OCI-LY7 (cell line): ENCODE measurements around the gene DOK4. TPM values are rescaled to one million over a fixed set of nuclear protein-coding genes. Genes with fewer than 3 reads are reported as not detected.

Source experiments
- BruUV-seq: library from RNA; stranded (reverse); fragments of 400-500 nt; replicated peaks from 2 replicates; lab custom pipeline; 2021; lab: Mats Ljungman, UMichigan
- CTCF ChIA-PET: fragments of 300-600 bp; sonication (Branson Sonifier 250); formaldehyde crosslinking; loops from one replicate; lab custom pipeline; 2022; ENCODE audit warnings: antibody characterized with exemption; ENCODE audit not compliant: unreplicated experiment; lab: Charles Lee
- POLR2A ChIA-PET: fragments of 300-600 bp; sonication (Branson Sonifier 250); formaldehyde crosslinking; loops from one replicate; lab custom pipeline; 2022; ENCODE audit warnings: antibody characterized with exemption; lab: Charles Lee
- DNase-seq: peaks from one replicate; pipeline ENCODE4 v3.0.0-alpha.2; 2015; ENCODE audit warnings: low spot score
- H2AFZ ChIP-seq: fragments of 200-600 bp; sonication (generic), shearing (Covaris generic); 2 replicates; pipeline ENCODE4 v1.6.1; 2014; ENCODE audit warnings: mild to moderate bottlenecking, antibody characterized with exemption, low read length, moderate library complexity
- H3K27ac ChIP-seq: fragments of 200-600 bp; sonication (generic); 2 replicates; pipeline ENCODE4 v1.5.1; 2014; ENCODE audit warnings: mixed run types, low read depth, mild to moderate bottlenecking, moderate library complexity, low read length, inconsistent platforms; ENCODE audit not compliant: poor library complexity, severe bottlenecking
- H3K36me3 ChIP-seq: fragments of 200-600 bp; sonication (generic); 2 replicates; pipeline ENCODE4 v1.6.1; 2014; ENCODE audit warnings: mild to moderate bottlenecking, antibody characterized with exemption, low read length, moderate library complexity, mixed read lengths; ENCODE audit not compliant: insufficient read depth
- H3K4me1 ChIP-seq: fragments of 200-600 bp; sonication (generic); 2 replicates; pipeline ENCODE4 v1.5.1; 2014; ENCODE audit warnings: mild to moderate bottlenecking, low read length; ENCODE audit not compliant: insufficient read depth, poor library complexity, severe bottlenecking
- H3K4me2 ChIP-seq: fragments of 200-600 bp; sonication (generic); 2 replicates; pipeline ENCODE4 v1.6.1; 2014; ENCODE audit warnings: mild to moderate bottlenecking, low read length
- H3K4me3 ChIP-seq: fragments of 200-600 bp; sonication (generic); 2 replicates; pipeline ENCODE4 v1.5.1; 2014; ENCODE audit warnings: mild to moderate bottlenecking, low read depth, low read length; ENCODE audit not compliant: poor library complexity, severe bottlenecking
- H3K79me2 ChIP-seq: fragments of 200-600 bp; sonication (generic); 2 replicates; pipeline ENCODE4 v1.6.1; 2016; ENCODE audit warnings: low read depth, mild to moderate bottlenecking, low read length, moderate library complexity, mixed read lengths; ENCODE audit not compliant: insufficient read depth
- H3K9me2 ChIP-seq: fragments of 200-600 bp; sonication (generic); 2 replicates; pipeline ENCODE4 v1.6.1; 2016; ENCODE audit warnings: mild to moderate bottlenecking, low read length, mixed read lengths; ENCODE audit not compliant: insufficient read depth
- H3K9me3 ChIP-seq: fragments of 200-600 bp; sonication (generic); 2 replicates; pipeline ENCODE4 v1.6.1; 2014; ENCODE audit warnings: mild to moderate bottlenecking, mixed run types, low read length, mixed read lengths
- H4K20me1 ChIP-seq: fragments of 200-600 bp; sonication (generic); 2 replicates; pipeline ENCODE4 v1.6.1; 2014; ENCODE audit warnings: mild to moderate bottlenecking, antibody characterized with exemption, low read length, moderate library complexity, mixed read lengths; ENCODE audit not compliant: insufficient read depth
- CTCF ChIP-seq: fragments of 200-600 bp; sonication (generic); conservative IDR thresholded peaks from 2 replicates; pipeline ENCODE4 v1.5.1; 2014; ENCODE audit warnings: mild to moderate bottlenecking, antibody characterized with exemption, low read length, moderate library complexity, mixed read lengths
- EZH2phosphoT487 ChIP-seq: fragments of 200-600 bp; sonication (generic); IDR thresholded peaks from 2 replicates; pipeline ENCODE4 v1.6.1; 2018; ENCODE audit warnings: low read depth, borderline replicate concordance, mild to moderate bottlenecking, mixed run types, antibody characterized with exemption, low read length, moderate library complexity, mixed read lengths
- intact Hi-C: fragments of 100-400 bp; cut with micrococcal nuclease; formaldehyde crosslinking; loops from one replicate; pipeline ENCODE4 v1.10.0; 2022; ENCODE audit not compliant: unreplicated experiment
- total RNA-seq, 2 experiments: library from RNA; depleted of rRNA in 1 of 2; stranded (reverse); fragments of >200 nt in 1 of 2; shearing (Covaris generic) in 1 of 2; gene quantifications; 2 replicates each; pipeline ENCODE4 v1.2.3, GENCODE V29; 2014 to 2022

Gene DOK4
- total RNA-seq, 2 experiments from 2014 or later: 0.09 to 1.0 TPM

- Histone ChIP-seq H3K4me1 (peaks cover 57% of the 10 kb centered on the region), H3K9me2 (no peaks in the 10 kb centered on the region), H3K36me3 (no peaks in the 10 kb centered on the region), H3K4me3 (no peak overlapping the region), H2AFZ (no peak overlapping the region), H3K27ac (no peak overlapping the region), H4K20me1 (no peaks in the 10 kb centered on the region), H3K9me3 (no peaks in the 10 kb centered on the region), H3K4me2 (no peak overlapping the region), H3K79me2 (no peaks in the 10 kb centered on the region)
- CTCF ChIA-PET: no interaction called here
- DNase-seq: no peak
- POLR2A ChIA-PET: interaction anchor here (0.9 to 1.4 kb wide), 3 partner anchors 10 to 27 kb away, joined by 3 to 5 read pairs (median 4); no protein-coding TSS in a partner anchor
- intact Hi-C loops: no loop called here
- no TSS peak for BruUV-seq
- TF ChIP-seq EZH2phosphoT487 (no peak), CTCF (no peak)
These were observed 41.5 kb upstream of the DOK4 start for GRCh38 chr16:57527610-57528360.

- H2AFZ ChIP-seq: no peak overlapping the region
- no peak overlapping the region for H3K4me2 ChIP-seq
- H3K27ac ChIP-seq: no peak overlapping the region
- no peaks in the 10 kb centered on the region for H3K9me2 ChIP-seq
- H3K9me3 ChIP-seq: no peaks in the 10 kb centered on the region
- ChIA-PET POLR2A (no interaction called here), CTCF (no interaction called here)
- H3K4me3 ChIP-seq: no peak overlapping the region
- no peaks in the 10 kb centered on the region for H3K36me3 ChIP-seq
- intact Hi-C loops: no loop called here
- H4K20me1 ChIP-seq: no peaks in the 10 kb centered on the region
- peaks cover 57% of the 10 kb centered on the region for H3K4me1 ChIP-seq
- TF ChIP-seq EZH2phosphoT487: no peak
- no peak for TF ChIP-seq CTCF
- no peak for DNase-seq
- no TSS peak for BruUV-seq
- H3K79me2 ChIP-seq: no peaks in the 10 kb centered on the region
These were observed 40.7 kb upstream of the DOK4 start for GRCh38 chr16:57527027-57527426.

- Histone ChIP-seq H3K36me3 (no peaks in the 10 kb centered on the region), H3K9me2 (no peaks in the 10 kb centered on the region), H3K4me1 (peaks cover 55% of the 10 kb centered on the region), H3K9me3 (no peaks in the 10 kb centered on the region), H3K4me3 (no peak overlapping the region), H2AFZ (no peak overlapping the region), H4K20me1 (no peaks in the 10 kb centered on the region), H3K27ac (no peak overlapping the region), H3K79me2 (no peaks in the 10 kb centered on the region), H3K4me2 (no peak overlapping the region)
- no TSS peak for BruUV-seq
- no peak for TF ChIP-seq CTCF
- no peak for TF ChIP-seq EZH2phosphoT487
- CTCF ChIA-PET: interaction anchor here (0.6 kb wide), 1 partner anchor 40 kb away, joined by 3 read pairs; the partner anchor contains the start of gene DOK4
- DNase-seq: no peak
- intact Hi-C loops: no loop called here
- POLR2A ChIA-PET: interaction anchor here (0.8 to 1.0 kb wide), 3 partner anchors 10 to 43 kb away, joined by 3 to 5 read pairs (median 3); partner anchors contain the start of gene CCDC102A
These were observed 40.2 kb upstream of the DOK4 start for GRCh38 chr16:57526498-57526897.
